ENCODE measurements around the gene TCHP. TPM values are rescaled to one million over a fixed set of nuclear protein-coding genes. Genes with fewer than 3 reads are reported as not detected.

TCHP gene
- total RNA-seq, 2 experiments from 2014 or later, result 38.4 to 40.1 TPM

Other genes with a start within 250 kb of the TCHP start
- gene FAM222A, start 186.4 kb upstream of the TCHP start, total RNA-seq, result 1 to 10 TPM in 1 of 2 experiments, under 1 TPM in 1; 0.70 to 1.6 TPM
- not detected for gene TRPV4, start 66.9 kb upstream of the TCHP start, total RNA-seq
- 10 to 100 TPM; 16.3 to 19.2 TPM for gene GLTP, start 19.7 kb upstream of the TCHP start, total RNA-seq
- gene GIT2, start 96.1 kb downstream of the TCHP start, total RNA-seq, result 10 to 100 TPM; 90.6 to 92.3 TPM
- gene ANKRD13A, start 99.2 kb downstream of the TCHP start, total RNA-seq, result 10 to 100 TPM; 68.6 to 78.2 TPM
- gene C12orf76, start 148.2 kb downstream of the TCHP start, total RNA-seq, result 10 to 100 TPM; 14.8 to 17.3 TPM
- gene IFT81, start 224.1 kb downstream of the TCHP start, total RNA-seq, result 1 to 10 TPM; 1.4 to 2.2 TPM

Data from activated CD8-positive, alpha-beta memory T cell treated with anti-CD3 and anti-CD28 coated beads, Interleukin-2, amount 10 ng/mL, durations not matched to agents 7 days and 5 days (primary cell).